MCF 10A (cell line): ENCODE results near the gene RPA4. TPM values are rescaled to one million over a fixed set of nuclear protein-coding genes. Genes with fewer than 3 reads are reported as not detected.

Experiments
- BruUV-seq: library from RNA; stranded (reverse); fragments of 400-500 nt; replicated peaks from 2 replicates; lab custom pipeline; 2021; lab: Mats Ljungman, UMichigan
- CTCF ChIA-PET: fragments of 300-600 bp; sonication (Branson Sonifier 250); formaldehyde crosslinking; extraction: SDS; loops from one replicate; lab custom pipeline; 2021; ENCODE audit warnings: antibody characterized with exemption, inconsistent platforms; lab: Yijun Ruan, JAX
- POLR2A ChIA-PET: fragments of 300-600, 350-650 bp; sonication (Branson Sonifier 250); formaldehyde crosslinking; extraction: SDS; loops from one replicate; lab custom pipeline; 2020; ENCODE audit warnings: antibody characterized with exemption, inconsistent platforms; lab: Yijun Ruan, JAX
- DNase-seq: peaks from one replicate; pipeline ENCODE4 v3.0.0-alpha.2; 2018; ENCODE audit not compliant: unreplicated experiment
- H3K27ac Mint-ChIP-seq: one replicate; pipeline ENCODE4 v1.8.0; 2022; ENCODE audit warnings: mild to moderate bottlenecking, low read depth, mixed read lengths; ENCODE audit not compliant: unreplicated experiment
- H3K27me3 Mint-ChIP-seq: one replicate; pipeline ENCODE4 v1.8.0; 2022; ENCODE audit warnings: mixed read lengths; ENCODE audit not compliant: insufficient read depth, unreplicated experiment
- H3K36me3 Mint-ChIP-seq: one replicate; pipeline ENCODE4 v1.8.0; 2022; ENCODE audit warnings: mild to moderate bottlenecking, moderate library complexity, mixed read lengths; ENCODE audit not compliant: insufficient read depth, unreplicated experiment
- H3K4me1 Mint-ChIP-seq: one replicate; pipeline ENCODE4 v1.8.0; 2022; ENCODE audit warnings: mixed read lengths; ENCODE audit not compliant: insufficient read depth, unreplicated experiment
- H3K4me3 Mint-ChIP-seq: one replicate; pipeline ENCODE4 v1.8.0; 2022; ENCODE audit warnings: mild to moderate bottlenecking, moderate library complexity, mixed read lengths; ENCODE audit not compliant: unreplicated experiment
- H3K9me3 Mint-ChIP-seq: one replicate; pipeline ENCODE4 v1.8.0; 2022; ENCODE audit warnings: mixed read lengths; ENCODE audit not compliant: unreplicated experiment
- intact Hi-C: fragments of 100-400 bp; cut with micrococcal nuclease; formaldehyde crosslinking; loops from 2 replicates; pipeline ENCODE4 v1.14.1; 2022
- total RNA-seq: library from RNA; stranded (reverse); gene quantifications from 2 replicates; pipeline ENCODE4 v1.2.3, GENCODE V29; 2022
- TF ChIP-seq, protein P1 (sequence below): fragments of 200-600 bp; IDR thresholded peaks from one replicate; pipeline ENCODE4 v1.8.0; 2022; ENCODE audit warnings: antibody characterized with exemption, mild to moderate bottlenecking; ENCODE audit not compliant: unreplicated experiment

The RPA4 gene
- total RNA-seq, 1 experiment from 2014 or later: 1.4 TPM

DNA sequence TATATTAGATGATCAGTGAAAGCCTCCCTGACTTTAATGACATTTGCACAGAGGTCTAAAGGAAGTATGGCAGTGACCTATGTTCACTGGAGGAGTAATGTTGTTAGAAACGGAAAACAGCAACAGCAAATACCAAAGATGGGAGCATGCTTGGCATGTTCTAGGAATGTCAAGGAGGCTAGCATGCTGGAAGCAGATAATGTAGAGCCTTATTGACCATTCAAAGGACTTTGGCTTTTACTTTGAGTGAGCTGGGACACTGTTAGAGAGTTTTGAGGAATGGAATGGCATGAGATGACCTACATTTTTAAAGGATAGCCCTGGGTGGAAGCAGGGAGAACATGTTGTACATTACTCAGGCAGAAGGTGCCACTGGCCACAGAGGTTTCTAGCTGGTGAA is 6.0 kb downstream of the RPA4 start:
- CTCF ChIA-PET: interaction anchor here (0.5 to 0.6 kb wide), 2 partner anchors 11 to 114 kb away, joined by 3 to 5 read pairs; no protein-coding TSS in a partner anchor
- Mint-ChIP-seq H3K27ac (no peak overlapping the region), H3K4me1 (no peaks in the 10 kb centered on the region), H3K36me3 (peaks cover 10% of the 10 kb centered on the region), H3K4me3 (no peak overlapping the region), H3K27me3 (peaks cover 12% of the 10 kb centered on the region), H3K9me3 (no peaks in the 10 kb centered on the region)
- no TSS peak for BruUV-seq
- TF ChIP-seq, protein P1, sequence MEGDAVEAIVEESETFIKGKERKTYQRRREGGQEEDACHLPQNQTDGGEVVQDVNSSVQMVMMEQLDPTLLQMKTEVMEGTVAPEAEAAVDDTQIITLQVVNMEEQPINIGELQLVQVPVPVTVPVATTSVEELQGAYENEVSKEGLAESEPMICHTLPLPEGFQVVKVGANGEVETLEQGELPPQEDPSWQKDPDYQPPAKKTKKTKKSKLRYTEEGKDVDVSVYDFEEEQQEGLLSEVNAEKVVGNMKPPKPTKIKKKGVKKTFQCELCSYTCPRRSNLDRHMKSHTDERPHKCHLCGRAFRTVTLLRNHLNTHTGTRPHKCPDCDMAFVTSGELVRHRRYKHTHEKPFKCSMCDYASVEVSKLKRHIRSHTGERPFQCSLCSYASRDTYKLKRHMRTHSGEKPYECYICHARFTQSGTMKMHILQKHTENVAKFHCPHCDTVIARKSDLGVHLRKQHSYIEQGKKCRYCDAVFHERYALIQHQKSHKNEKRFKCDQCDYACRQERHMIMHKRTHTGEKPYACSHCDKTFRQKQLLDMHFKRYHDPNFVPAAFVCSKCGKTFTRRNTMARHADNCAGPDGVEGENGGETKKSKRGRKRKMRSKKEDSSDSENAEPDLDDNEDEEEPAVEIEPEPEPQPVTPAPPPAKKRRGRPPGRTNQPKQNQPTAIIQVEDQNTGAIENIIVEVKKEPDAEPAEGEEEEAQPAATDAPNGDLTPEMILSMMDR: no peak
- intact Hi-C loops: no loop called here
- DNase-seq: no peak
- POLR2A ChIA-PET: no interaction called here

DNA sequence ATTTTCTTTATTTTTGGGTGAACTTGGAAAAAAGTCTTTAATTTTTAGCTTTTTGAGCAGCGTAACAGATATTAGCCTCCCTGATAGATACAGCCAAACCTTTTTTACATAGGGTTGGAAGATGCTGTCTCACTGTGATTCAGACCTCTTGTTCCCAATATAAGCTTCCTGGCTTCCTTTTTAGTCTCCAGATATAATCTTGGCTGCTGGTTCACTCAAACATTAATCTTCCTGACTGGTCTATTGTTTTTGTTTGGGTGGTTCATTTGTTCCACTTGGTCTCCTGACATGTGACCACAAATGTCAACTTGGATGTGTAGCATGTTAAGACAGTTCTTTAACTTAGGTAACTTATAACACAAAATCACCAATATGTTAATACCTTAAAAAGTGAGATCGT is 23.0 kb downstream of the RPA4 start:
- POLR2A ChIA-PET: interaction anchor here (0.6 kb wide), 1 partner anchor 1675 kb away, joined by 3 read pairs; no protein-coding TSS in a partner anchor
- no peak overlapping the region for H3K27ac Mint-ChIP-seq
- BruUV-seq: no TSS peak
- CTCF ChIA-PET: interaction anchor here (0.6 to 1.2 kb wide), 2 partner anchors 13 to 468 kb away, joined by 3 read pairs; no protein-coding TSS in a partner anchor
- H3K4me3 Mint-ChIP-seq: no peak overlapping the region
- no peaks in the 10 kb centered on the region for H3K9me3 Mint-ChIP-seq
- TF ChIP-seq, protein P1: no peak
- peaks cover 22% of the 10 kb centered on the region for H3K27me3 Mint-ChIP-seq
- no peaks in the 10 kb centered on the region for H3K4me1 Mint-ChIP-seq
- DNase-seq: no peak
- H3K36me3 Mint-ChIP-seq: no peaks in the 10 kb centered on the region
- intact Hi-C loops: no loop called here

DNA sequence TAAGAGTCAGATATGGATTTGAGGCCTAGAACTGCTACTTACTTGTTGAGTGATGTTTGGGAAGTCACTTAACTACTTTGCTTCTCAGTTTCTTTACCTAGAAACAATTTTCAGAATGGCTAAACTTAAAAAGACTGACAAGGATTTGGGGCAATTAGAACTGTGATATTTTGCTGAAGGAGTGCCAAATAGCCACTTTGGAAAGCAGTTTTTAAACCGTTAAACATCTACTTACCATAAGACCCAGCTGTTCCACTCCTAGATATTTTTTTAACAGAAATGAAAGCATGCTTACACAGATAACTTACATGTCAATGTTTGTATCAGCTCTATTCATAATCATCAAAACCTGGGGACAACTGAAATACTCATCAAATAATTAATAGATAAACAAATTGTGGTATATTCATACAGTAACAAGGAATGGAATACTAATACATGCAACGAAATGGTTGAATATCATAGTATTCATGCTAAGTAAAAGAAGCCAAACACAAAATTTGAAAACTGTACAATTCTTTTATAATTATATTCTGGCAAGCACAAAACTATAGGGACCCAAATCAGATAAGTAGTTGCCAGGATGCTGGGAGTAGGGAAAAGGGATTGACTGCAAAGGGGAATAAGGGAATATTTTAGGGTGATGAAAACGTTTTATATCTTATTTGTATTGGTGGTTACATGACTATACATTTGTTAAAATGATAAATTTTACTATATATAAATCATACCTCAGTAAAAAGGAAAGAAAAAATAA is 24.0 kb downstream of the RPA4 start:
- no peaks in the 10 kb centered on the region for H3K9me3 Mint-ChIP-seq
- H3K27me3 Mint-ChIP-seq: peaks cover 22% of the 10 kb centered on the region
- TF ChIP-seq, protein P1: no peak
- ChIA-PET POLR2A (no interaction called here), CTCF (interaction anchor here (0.6 to 1.2 kb wide), 2 partner anchors 14 to 467 kb away, joined by 3 read pairs; no protein-coding TSS in a partner anchor)
- no peak for DNase-seq
- intact Hi-C loops: no loop called here
- no TSS peak for BruUV-seq
- no peaks in the 10 kb centered on the region for H3K4me1 Mint-ChIP-seq
- no peaks in the 10 kb centered on the region for H3K36me3 Mint-ChIP-seq
- no peak overlapping the region for H3K27ac Mint-ChIP-seq
- H3K4me3 Mint-ChIP-seq: no peak overlapping the region

DNA sequence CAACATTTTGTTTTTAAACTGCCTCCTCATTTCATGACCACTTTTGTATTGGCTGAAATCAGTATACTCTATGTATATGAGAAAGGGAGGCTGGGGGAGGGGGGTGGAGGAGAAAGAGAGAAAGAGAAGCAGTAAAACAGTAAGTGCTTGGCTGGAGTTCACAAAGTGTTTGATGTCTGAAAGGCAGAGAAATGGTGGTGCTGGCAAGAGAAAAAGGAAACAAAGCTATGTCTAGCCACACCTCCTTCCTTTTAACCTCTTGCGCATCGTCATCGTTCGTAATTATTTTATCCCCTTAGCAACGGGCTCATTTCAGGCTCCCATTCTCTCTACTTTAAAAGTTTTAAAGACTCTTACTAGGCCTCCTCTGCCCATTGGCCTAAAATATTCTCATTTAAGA is 25.6 kb downstream of the RPA4 start:
- H3K4me1 Mint-ChIP-seq: no peaks in the 10 kb centered on the region
- no peak overlapping the region for H3K4me3 Mint-ChIP-seq
- peaks cover 22% of the 10 kb centered on the region for H3K27me3 Mint-ChIP-seq
- TF ChIP-seq, protein P1: no peak
- no peaks in the 10 kb centered on the region for H3K9me3 Mint-ChIP-seq
- ChIA-PET POLR2A (no interaction called here), CTCF (no interaction called here)
- H3K36me3 Mint-ChIP-seq: no peaks in the 10 kb centered on the region
- no peak for DNase-seq
- H3K27ac Mint-ChIP-seq: no peak overlapping the region
- intact Hi-C loops: no loop called here
- no TSS peak for BruUV-seq
